NCI-H1092 treated with DMSO at 0.1 percent for 48 hours (cell line): ENCODE results near the gene DRAP1.
A peak's percentile ranks its signal among the peaks of the same experiment; 100 is the strongest.

Source experiments
- DNase-seq: peaks from one replicate; lab custom pipeline; 2025; lab: John Stamatoyannopoulos, UW

The DRAP1 gene

GRCh38 chr11:65961267-65962140 lies 42.3 kb downstream of the DRAP1 start, which contains the start of gene SART1:
SART1 (plus strand) TSS chr11:65961734; CDS start chr11:65961781, 47 bp downstream.
- peak; percentile 99 for DNase-seq

GRCh38 chr11:65962141-65962564 lies 42.9 kb downstream of the DRAP1 start:
- DNase-seq: no peak

GRCh38 chr11:65964906-65965305 lies 45.7 kb downstream of the DRAP1 start:
- no peak for DNase-seq

GRCh38 chr11:65965986-65966762 lies 46.9 kb downstream of the DRAP1 start:
- DNase-seq: no peak

- DNase-seq: no peak
Observed at GRCh38 chr11:65967329-65967934, 48.2 kb downstream of the DRAP1 start.

GRCh38 chr11:65968600-65969482 lies 49.6 kb downstream of the DRAP1 start:
- DNase-seq: no peak
